ENCODE data around the gene TRAM2. TPM values are rescaled to one million over a fixed set of nuclear protein-coding genes. Genes with fewer than 3 reads are reported as not detected.
A peak's percentile ranks its signal among the peaks of the same experiment; 100 is the strongest.

The TRAM2 gene
- total and polyA plus RNA-seq, 2 of the 4 experiments (the other 2 are of a cell fraction) = 77.2 to 95.7 TPM

GRCh38 chr6:52543729-52544601 is 32.9 kb downstream of the TRAM2 start:
- peak; percentile 55 for DNase-seq
- intact Hi-C loops (cut with micrococcal nuclease) = no loop called here
- 11% methylated on average over 3 of the region's 10 CpGs; no CpG with 5 or more reads in 1 of the 2 experiments for WGBS, 2 experiments (ENCODE audit: extremely low coverage in 2 of 2, insufficient read length in 1 of 2)

More at GRCh38 chr6:52543729-52544601, 32.9 kb downstream of the TRAM2 start:
- dilution Hi-C loops (cut with HindIII; ENCODE audit: low sequenced_read_pairs, unreplicated experiment) = no loop called here
- H3K56ac ChIP-seq (ENCODE audit: extremely low read depth, insufficient read depth, low read length) = peak overlapping the region; percentile 81
- H4K20me1 ChIP-seq (ENCODE audit: insufficient read depth, low read length) = peaks cover 28% of the 10 kb centered on the region
- H3K4me2 ChIP-seq (ENCODE audit: low read depth, low read length) = peak overlapping the region; percentile 75
- peak overlapping the region; percentile 98 for H3K4ac ChIP-seq (ENCODE audit: low read depth, low read length)
- peaks cover 38 to 87% of the 10 kb centered on the region in 2 experiments; a peak in 3 of 4 replicates for H3K79me1 ChIP-seq (ENCODE audit: low read depth in 1 of 2, low read length in 2 of 2)
- H2AK9ac ChIP-seq (replicated peaks; ENCODE audit: low read depth, low read length, poor library complexity) = peak overlapping the region; percentile 34
- POLR2A ChIA-PET (ENCODE audit: unreplicated experiment) = no interaction called here
- peak; percentile 4; the same call in 1 of the 2 replicates for ATAC-seq (ENCODE audit: low read depth)
- peak overlapping the region; percentile 96 for H2BK20ac ChIP-seq (ENCODE audit: low read depth, low read length)
- H2BK5ac ChIP-seq (ENCODE audit: low read depth, low read length, poor library complexity, severe bottlenecking) = peak overlapping the region; percentile 97
- no peaks in the 10 kb centered on the region for H3K9me3 ChIP-seq (ENCODE audit: control insufficient read depth, insufficient read depth, low read length)
- no peak overlapping the region for H2AFZ ChIP-seq (replicated peaks; ENCODE audit: low read length, poor library complexity)
- H2AK5ac ChIP-seq (ENCODE audit: low read depth, low read length) = peak overlapping the region; percentile 78
- peak overlapping the region; percentile 96 for H3K18ac ChIP-seq (ENCODE audit: low read depth, low read length)
- in situ Hi-C loops (cut with MboI; ENCODE audit: low sequenced_read_pairs) = no loop called here
- H3K14ac ChIP-seq (replicated peaks; ENCODE audit: low read depth, low read length) = peak overlapping the region; percentile 97
- H3K9ac ChIP-seq (ENCODE audit: low read depth, low read length) = peak overlapping the region; percentile 48
- no peak overlapping the region for H3K4me3 ChIP-seq (ENCODE audit: insufficient read depth, low read depth, low read length)
- peak overlapping the region; percentile 90 for H4K91ac ChIP-seq (ENCODE audit: insufficient read depth, low read depth, low read length)
- peak overlapping the region; percentile 45 to 94 for H4K8ac ChIP-seq (ENCODE audit: low read depth in 2 of 2, low read length in 2 of 2)
- no peak for TF ChIP-seq CEBPB (IDR thresholded peaks at IDR 0.05; ENCODE audit: low read depth, low read length)
- peak; percentile 19 for TF ChIP-seq BHLHE40 (IDR thresholded peaks at IDR 0.05; ENCODE audit: low read depth, low read length)
- 0 out of 2 replicates have a peak, but pooled peaks have one; percentile 22 for TF ChIP-seq POLR2A (IDR thresholded peaks at IDR 0.05; ENCODE audit: low read depth, low read length)
- TF ChIP-seq SMC3 (IDR thresholded peaks at IDR 0.05; ENCODE audit: low read depth, low read length) = no peak
- peak overlapping the region; percentile 85 for H3K27ac ChIP-seq (ENCODE audit: insufficient read depth, low read length)
- H2BK15ac ChIP-seq (ENCODE audit: low read depth, low read length) = peak overlapping the region; percentile 77; the same call in 2 of the 3 replicates
- H3K9me1 ChIP-seq (ENCODE audit: insufficient read depth, low read length) = peaks cover 56% of the 10 kb centered on the region
- peak overlapping the region; percentile 50 for H4K5ac ChIP-seq (ENCODE audit: low read depth, low read length)
- CTCF ChIA-PET = no interaction called here
- peaks cover 68% of the 10 kb centered on the region for H3K4me1 ChIP-seq (ENCODE audit: control insufficient read depth, insufficient read depth, low read length)
- peaks cover 11% of the 10 kb centered on the region; the same call in 1 of the 2 replicates for H3K36me3 ChIP-seq (ENCODE audit: control insufficient read depth, insufficient read depth, low read length)
- no TSS peak for BruUV-seq (replicated peaks)
- H2BK120ac ChIP-seq (ENCODE audit: low read depth, low read length) = peak overlapping the region; percentile 97
- H3K23ac ChIP-seq (ENCODE audit: low read depth, low read length) = peak overlapping the region; percentile 97
- no peaks in the 10 kb centered on the region for H3K27me3 ChIP-seq (ENCODE audit: control insufficient read depth, insufficient read depth, low read length)

All from IMR-90 (cell line).